Osteoblast (primary cell): ENCODE results near the gene CD177. TPM values are rescaled to one million over a fixed set of nuclear protein-coding genes. Genes with fewer than 3 reads are reported as not detected.
"Not testable (repeated sequence)": the region's sequence is repeated elsewhere in the genome, so short reads cannot be mapped to it uniquely, and the experiment has no call there.

Experiments
- DNase-seq: peaks from one replicate; pipeline ENCODE4 v3.0.0; 2011; ENCODE audit warnings: low spot score, mixed read lengths; ENCODE audit not compliant: insufficient read length; ENCODE audit errors: missing footprints
- H2AFZ ChIP-seq: 2 replicates; pipeline ENCODE4 v1.6.0; 2011; ENCODE audit warnings: mild to moderate bottlenecking, low read length
- H3K27ac ChIP-seq: 2 replicates; pipeline ENCODE4 v1.5.1; 2011; ENCODE audit warnings: mild to moderate bottlenecking, low read depth, low read length, moderate library complexity
- H3K27me3 ChIP-seq: 2 replicates; pipeline ENCODE4 v1.6.0; 2012; ENCODE audit warnings: mild to moderate bottlenecking, control low read depth, inconsistent platforms, low read length, moderate library complexity; ENCODE audit not compliant: insufficient read depth
- H3K36me3 ChIP-seq: 2 replicates; pipeline ENCODE4 v1.5.1; 2011; ENCODE audit warnings: mild to moderate bottlenecking, low read length, control low read depth, moderate library complexity; ENCODE audit not compliant: insufficient read depth
- H3K4me1 ChIP-seq: 2 replicates; pipeline ENCODE4 v1.5.1; 2011; ENCODE audit warnings: mild to moderate bottlenecking, low read length, control low read depth, moderate library complexity; ENCODE audit not compliant: insufficient read depth
- H3K4me2 ChIP-seq: 2 replicates; pipeline ENCODE4 v1.6.0; 2011; ENCODE audit warnings: mild to moderate bottlenecking, low read length; ENCODE audit not compliant: insufficient read depth
- H3K4me3 ChIP-seq: fragments of 200-600 bp; sonication (generic); 3 replicates; pipeline ENCODE4 v1.5.1; 2012; ENCODE audit warnings: mild to moderate bottlenecking, low read length, inconsistent platforms; ENCODE audit not compliant: insufficient read depth
- H3K79me2 ChIP-seq: 2 replicates; pipeline ENCODE4 v1.6.0; 2012; ENCODE audit warnings: mild to moderate bottlenecking, low read length, control low read depth, inconsistent platforms; ENCODE audit not compliant: insufficient read depth
- H3K9me3 ChIP-seq: 2 replicates; pipeline ENCODE4 v1.5.1; 2011; ENCODE audit warnings: low read depth, low read length, control low read depth
- H4K20me1 ChIP-seq: 2 replicates; pipeline ENCODE4 v1.6.0; 2012; ENCODE audit warnings: mild to moderate bottlenecking, low read length, control low read depth; ENCODE audit not compliant: insufficient read depth
- total RNA-seq: library from RNA; depleted of rRNA; stranded (reverse); fragments of >200 nt; gene quantifications from 2 replicates; pipeline ENCODE4 v1.2.3, GENCODE V29; 2012
- TF ChIP-seq, protein P1 (sequence below): IDR thresholded peaks from 2 replicates; pipeline ENCODE4 v1.5.1; 2011; ENCODE audit warnings: mild to moderate bottlenecking, low read depth, low read length, moderate library complexity; ENCODE audit errors: extremely low read depth

Gene CD177
- total RNA-seq, 1 donor = not detected

GRCh38 chr19:43318796-43319314 lies 34.6 kb upstream of the CD177 start:
- H3K27ac ChIP-seq = no peak overlapping the region
- no peak for DNase-seq
- H3K9me3 ChIP-seq = no peaks in the 10 kb centered on the region
- no peak overlapping the region for H3K4me2 ChIP-seq
- no peak overlapping the region for H2AFZ ChIP-seq
- no peaks in the 10 kb centered on the region for H3K79me2 ChIP-seq
- TF ChIP-seq, protein P1, sequence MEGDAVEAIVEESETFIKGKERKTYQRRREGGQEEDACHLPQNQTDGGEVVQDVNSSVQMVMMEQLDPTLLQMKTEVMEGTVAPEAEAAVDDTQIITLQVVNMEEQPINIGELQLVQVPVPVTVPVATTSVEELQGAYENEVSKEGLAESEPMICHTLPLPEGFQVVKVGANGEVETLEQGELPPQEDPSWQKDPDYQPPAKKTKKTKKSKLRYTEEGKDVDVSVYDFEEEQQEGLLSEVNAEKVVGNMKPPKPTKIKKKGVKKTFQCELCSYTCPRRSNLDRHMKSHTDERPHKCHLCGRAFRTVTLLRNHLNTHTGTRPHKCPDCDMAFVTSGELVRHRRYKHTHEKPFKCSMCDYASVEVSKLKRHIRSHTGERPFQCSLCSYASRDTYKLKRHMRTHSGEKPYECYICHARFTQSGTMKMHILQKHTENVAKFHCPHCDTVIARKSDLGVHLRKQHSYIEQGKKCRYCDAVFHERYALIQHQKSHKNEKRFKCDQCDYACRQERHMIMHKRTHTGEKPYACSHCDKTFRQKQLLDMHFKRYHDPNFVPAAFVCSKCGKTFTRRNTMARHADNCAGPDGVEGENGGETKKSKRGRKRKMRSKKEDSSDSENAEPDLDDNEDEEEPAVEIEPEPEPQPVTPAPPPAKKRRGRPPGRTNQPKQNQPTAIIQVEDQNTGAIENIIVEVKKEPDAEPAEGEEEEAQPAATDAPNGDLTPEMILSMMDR = no peak
- H3K4me3 ChIP-seq = no peak overlapping the region
- no peaks in the 10 kb centered on the region for H4K20me1 ChIP-seq
- H3K36me3 ChIP-seq = no peaks in the 10 kb centered on the region
- H3K27me3 ChIP-seq = peaks cover 7% of the 10 kb centered on the region
- no peaks in the 10 kb centered on the region for H3K4me1 ChIP-seq

- Histone ChIP-seq H3K36me3 (no peaks in the 10 kb centered on the region), H3K4me3 (no peak overlapping the region), H3K27ac (no peak overlapping the region), H4K20me1 (no peaks in the 10 kb centered on the region), H3K4me1 (no peaks in the 10 kb centered on the region), H3K79me2 (no peaks in the 10 kb centered on the region), H3K4me2 (no peak overlapping the region), H2AFZ (no peak overlapping the region), H3K27me3 (peaks cover 3% of the 10 kb centered on the region), H3K9me3 (no peaks in the 10 kb centered on the region)
- TF ChIP-seq, protein P1 = no peak
- no peak for DNase-seq
Measured at GRCh38 chr19:43320546-43320945, 32.9 kb upstream of the CD177 start.

- DNase-seq, H3K9me3 ChIP-seq: not testable (repeated sequence)
- H3K27me3 ChIP-seq = peaks cover 13% of the 10 kb centered on the region
Measured at GRCh38 chr19:43326761-43327160, 26.7 kb upstream of the CD177 start.

GRCh38 chr19:43328561-43328960 lies 24.9 kb upstream of the CD177 start:
- not testable (repeated sequence) for H3K79me2 ChIP-seq, H3K4me3 ChIP-seq, H3K27ac ChIP-seq, H2AFZ ChIP-seq, H3K9me3 ChIP-seq, H3K36me3 ChIP-seq, H3K4me2 ChIP-seq, DNase-seq, H4K20me1 ChIP-seq, H3K4me1 ChIP-seq
- peaks cover 14% of the 10 kb centered on the region for H3K27me3 ChIP-seq

More at GRCh38 chr19:43326761-43327160, 26.7 kb upstream of the CD177 start:
- not testable (repeated sequence) for H3K79me2 ChIP-seq, H3K4me2 ChIP-seq, H4K20me1 ChIP-seq, H3K36me3 ChIP-seq, H3K27ac ChIP-seq, H2AFZ ChIP-seq, H3K4me1 ChIP-seq, H3K4me3 ChIP-seq

DNA sequence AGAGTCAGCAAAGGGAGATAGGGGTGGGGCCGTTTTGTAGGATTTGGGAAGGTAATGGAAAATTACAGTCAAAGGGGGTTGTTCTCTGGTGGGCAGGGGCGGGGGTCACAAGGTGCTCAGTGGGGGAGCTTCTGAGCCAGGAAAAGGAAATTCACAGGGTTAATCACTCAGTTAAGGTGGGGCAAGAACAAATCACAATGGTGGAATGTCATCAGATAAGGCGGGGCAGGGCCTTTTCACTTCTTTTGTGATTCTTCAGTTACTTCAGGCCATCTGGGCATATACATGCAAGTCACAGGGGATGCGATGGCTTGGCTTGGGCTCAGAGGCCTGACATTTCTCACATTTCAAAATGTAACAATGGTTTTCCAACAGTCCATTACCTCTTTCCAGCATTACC lies 24.4 kb upstream of the CD177 start:
- H2AFZ ChIP-seq, H3K27ac ChIP-seq, H3K4me1 ChIP-seq, H3K79me2 ChIP-seq, DNase-seq, H3K4me2 ChIP-seq, H3K9me3 ChIP-seq, H3K36me3 ChIP-seq, H4K20me1 ChIP-seq, H3K4me3 ChIP-seq: not testable (repeated sequence)
- peaks cover 14% of the 10 kb centered on the region for H3K27me3 ChIP-seq
